HepG2 (cell line): Measurements from ENCODE around the gene UBE4A. TPM values are rescaled to one million over a fixed set of nuclear protein-coding genes. Genes with fewer than 3 reads are reported as not detected.
A peak's percentile ranks its signal among the peaks of the same experiment; 100 is the strongest.
"Not testable (repeated sequence)": the region's sequence is repeated elsewhere in the genome, so short reads cannot be mapped to it uniquely, and the experiment has no call there.

Source experiments
- ATAC-seq: fragments of 200-7000 bp; cut with Tn5 transposase; 3 replicates; pipeline ENCODE4 v1.9.1; 2020; ENCODE audit warnings: mild to moderate bottlenecking, moderate library complexity
- BruUV-seq: library from RNA; stranded (reverse); fragments of 400-500 nt; replicated peaks from 2 replicates; lab custom pipeline; 2021; lab: Mats Ljungman, UMichigan
- CTCF ChIA-PET: fragments of 300-600 bp; formaldehyde crosslinking; extraction: SDS; loops from one replicate; lab custom pipeline; 2021; ENCODE audit warnings: low total read pairs, inconsistent platforms, low intra/inter-chr PET ratio; lab: Yijun Ruan, JAX
- POLR2A ChIA-PET: fragments of 350-600 bp; sonication (Branson Sonifier 250); formaldehyde crosslinking; loops from one replicate; lab custom pipeline; 2020; ENCODE audit warnings: antibody characterized with exemption, inconsistent platforms; lab: Yijun Ruan, JAX
- DNase-seq: peaks from one replicate; pipeline ENCODE4 v3.0.0-alpha.2; 2015; ENCODE audit warnings: low spot score
- FAIRE-seq: peaks from 3 replicates; lab custom pipeline; 2011; peaks lifted over from hg19 to GRCh38; lab: Jason Lieb, UNC
- H2AFZ ChIP-seq: one replicate; pipeline ENCODE4 v1.6.1; 2011; ENCODE audit warnings: low read length, inconsistent platforms
- H3K27ac ChIP-seq: fragments of 300-600 bp; 3 replicates; pipeline ENCODE4 v1.8.0; 2011; ENCODE audit warnings: mixed run types, mild to moderate bottlenecking, mixed read lengths, low read length, inconsistent platforms; ENCODE audit not compliant: insufficient read depth; ENCODE audit errors: extremely low read length
- H3K27me3 ChIP-seq, 2 experiments: fragments of 200-600 bp in 1 of 2; 2 replicates in 1 of 2; 3 replicates in 1 of 2; pipeline versions ENCODE4 v1.6.0 to v1.8.0; 2011; ENCODE audit warnings: low read length in 2 of 2, mild to moderate bottlenecking in 2 of 2, moderate library complexity in 2 of 2, inconsistent platforms in 1 of 2; ENCODE audit not compliant: insufficient read depth in 2 of 2, control insufficient read depth in 1 of 2
- H3K36me3 ChIP-seq, 2 experiments: fragments of 200-600 bp in 1 of 2; replicated peaks in 1 of 2; 2 replicates in 1 of 2; 3 replicates in 1 of 2; pipeline versions ENCODE4 v1.5.1 to v1.8.0; 2011; ENCODE audit warnings: low read length in 2 of 2, inconsistent platforms in 1 of 2; ENCODE audit not compliant: insufficient read depth in 2 of 2, control insufficient read depth in 1 of 2
- H3K4me1 ChIP-seq: 2 replicates; pipeline ENCODE4 v1.5.1; 2012; ENCODE audit warnings: low read length, inconsistent platforms; ENCODE audit not compliant: insufficient read depth
- H3K4me2 ChIP-seq: 2 replicates; pipeline ENCODE4 v1.6.0; 2011; ENCODE audit warnings: low read depth, low read length, inconsistent platforms
- H3K4me3 ChIP-seq, 3 experiments: fragments of 200-600 bp in 1 of 3; sonication (generic), shearing (Covaris generic) in 1 of 3; replicated peaks in 1 of 3; 2 replicates each; pipeline ENCODE4 v1.5.1; 2011 to 2016; ENCODE audit warnings: low read length in 3 of 3, inconsistent platforms in 2 of 3, low read depth in 2 of 3, mild to moderate bottlenecking in 2 of 3, control low read depth in 1 of 3, mixed read lengths in 1 of 3; ENCODE audit not compliant: insufficient read depth in 1 of 3
- H3K79me2 ChIP-seq: one replicate; pipeline ENCODE4 v1.6.1; 2011; ENCODE audit warnings: low read length, inconsistent platforms; ENCODE audit not compliant: insufficient read depth
- H3K9ac ChIP-seq: 2 replicates; pipeline ENCODE4 v1.6.0; 2011; ENCODE audit warnings: mild to moderate bottlenecking, low read depth, low read length, inconsistent platforms; ENCODE audit not compliant: insufficient read depth
- H3K9me3 ChIP-seq: 2 replicates; pipeline ENCODE4 v1.5.1; 2012; ENCODE audit warnings: mild to moderate bottlenecking, low read length
- H4K20me1 ChIP-seq: 2 replicates; pipeline ENCODE4 v1.6.0; 2011; ENCODE audit warnings: inconsistent platforms, mild to moderate bottlenecking, low read length, moderate library complexity; ENCODE audit not compliant: insufficient read depth
- FOSL2 ChIP-seq: sonication (generic); formaldehyde crosslinking; IDR thresholded peaks from 2 replicates; pipeline ENCODE4 v1.4.0; 2020; ENCODE audit warnings: missing genetic modification reagents
- NFE2 ChIP-seq: sonication (generic); formaldehyde crosslinking; IDR thresholded peaks from 2 replicates; pipeline ENCODE4 v1.4.0; 2020; ENCODE audit warnings: missing genetic modification reagents
- WGBS: methylation state at CpG from one replicate; pipeline ENCODE4 v1.1.6; 2017; ENCODE audit warnings: low lambda C conversion rate; 5-methylcytosine and 5-hydroxymethylcytosine counted together
- in situ Hi-C: cut with HindIII; loops from 2 replicates; pipeline ENCODE4 v1.10.0; 2017; ENCODE audit warnings: low pct_unique_long_range_greater_than_20kb; ENCODE audit not compliant: extremely low pct_ligation_motif_present
- intact Hi-C: fragments of 100-400 bp; cut with micrococcal nuclease; formaldehyde crosslinking; loops from one replicate; pipeline ENCODE4 v1.10.0; 2022; ENCODE audit not compliant: unreplicated experiment
- polyA plus RNA-seq, 8 experiments: library from polyadenylated mRNA; depleted of rRNA in 3 of 8; stranded (reverse) in 7 of 8; unstranded in 1 of 8; fragments of >200 nt; fragmentation: Illumina TruSeq in 4 of 8; extraction: Trizol in 4 of 8; gene quantifications; 2 replicates each; pipeline versions ENCODE4 v1.2.1 to v1.2.3, GENCODE V29; 2011 to 2016; ENCODE audit warnings: low read depth in 4 of 8, missing spikeins in 1 of 8, mixed read lengths in 1 of 8; ENCODE audit not compliant: insufficient read depth in 1 of 8
- total RNA-seq, 5 experiments: library from RNA; depleted of rRNA; stranded (reverse); fragments of >200 nt; fragmentation: Illumina TruSeq; extraction: Trizol; gene quantifications; 2 replicates each; pipeline ENCODE4 v1.2.3, GENCODE V29; 2016; ENCODE audit warnings: low read depth in 1 of 5
- TF ChIP-seq, protein P1 (sequence below): sonication (generic); formaldehyde crosslinking; conservative IDR thresholded peaks from 2 replicates; pipeline ENCODE4 v1.4.0; 2020; ENCODE audit warnings: missing genetic modification reagents

Gene UBE4A
- total and polyA plus RNA-seq, 2 of the 13 experiments (the other 11 are each of a cell fraction or from before 2014, with no cell fraction given) = 15.1 to 32.7 TPM

DNA sequence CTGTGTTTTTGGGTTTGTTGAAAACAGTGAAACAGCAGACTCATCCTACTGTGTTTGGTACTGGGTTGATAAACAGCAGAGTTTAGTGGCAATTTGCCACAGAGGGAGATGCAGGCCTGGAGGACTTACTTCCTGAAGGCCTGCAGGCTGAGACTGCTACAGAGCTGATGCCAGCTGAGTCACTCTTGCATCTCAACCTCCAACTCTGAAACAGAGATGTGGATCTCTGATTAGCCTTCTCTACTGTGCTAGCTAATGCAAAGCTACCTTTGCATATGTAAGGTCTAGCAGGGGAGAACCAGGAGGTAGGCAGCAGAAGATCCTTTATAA is 56.3 kb downstream of the UBE4A start:
- DNase-seq (no peak), FAIRE-seq (no peak), ATAC-seq (no peak)
- POLR2A ChIA-PET = no interaction called here
- H4K20me1 ChIP-seq = no peaks in the 10 kb centered on the region
- BruUV-seq = no TSS peak
- no peak overlapping the region for H2AFZ ChIP-seq
- H3K9me3 ChIP-seq = no peaks in the 10 kb centered on the region
- no peaks in the 10 kb centered on the region for H3K27me3 ChIP-seq
- H3K4me2 ChIP-seq = no peak overlapping the region
- H3K79me2 ChIP-seq = no peaks in the 10 kb centered on the region
- TF ChIP-seq FOSL2 (0 out of 2 replicates have a peak, but pooled peaks have one; percentile 9), NFE2 (CRISPR knock-in tag) (no peak)
- in situ Hi-C loops = no loop called here
- peaks cover 17% of the 10 kb centered on the region for H3K4me1 ChIP-seq
- H3K4me3 ChIP-seq = no peak overlapping the region
- no peak overlapping the region for H3K27ac ChIP-seq
- H3K36me3 ChIP-seq = no peaks in the 10 kb centered on the region; a peak in 1 of 5 replicates
- no peak overlapping the region for H3K9ac ChIP-seq
- CTCF ChIA-PET = no interaction called here
- intact Hi-C loops = no loop called here

DNA sequence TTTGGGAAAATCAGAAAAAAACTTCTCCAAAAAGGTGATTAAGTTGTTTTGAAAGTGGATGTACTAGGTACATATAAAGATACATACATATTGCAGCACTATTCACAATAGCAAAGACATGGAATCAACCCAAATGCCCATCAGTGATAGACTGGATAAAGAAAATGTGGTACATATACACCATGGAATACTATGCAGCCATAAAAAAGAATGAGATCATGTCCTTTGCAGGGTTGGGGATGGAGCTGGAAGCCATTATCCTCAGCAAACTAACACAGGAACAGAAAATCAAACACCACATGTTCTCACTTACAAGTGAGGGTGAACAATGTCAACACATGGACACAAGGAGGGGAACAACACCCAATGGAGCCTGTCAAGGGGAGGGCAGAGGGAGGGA is 57.5 kb downstream of the UBE4A start:
- H3K9me3 ChIP-seq, H3K27me3 ChIP-seq, H3K79me2 ChIP-seq, BruUV-seq, POLR2A ChIA-PET, in situ Hi-C loops, H3K4me2 ChIP-seq, CTCF ChIA-PET, H3K4me3 ChIP-seq, H2AFZ ChIP-seq, ATAC-seq, H4K20me1 ChIP-seq, H3K36me3 ChIP-seq, H3K27ac ChIP-seq, H3K4me1 ChIP-seq, FAIRE-seq, DNase-seq, intact Hi-C loops, H3K9ac ChIP-seq: not testable (repeated sequence)

DNA sequence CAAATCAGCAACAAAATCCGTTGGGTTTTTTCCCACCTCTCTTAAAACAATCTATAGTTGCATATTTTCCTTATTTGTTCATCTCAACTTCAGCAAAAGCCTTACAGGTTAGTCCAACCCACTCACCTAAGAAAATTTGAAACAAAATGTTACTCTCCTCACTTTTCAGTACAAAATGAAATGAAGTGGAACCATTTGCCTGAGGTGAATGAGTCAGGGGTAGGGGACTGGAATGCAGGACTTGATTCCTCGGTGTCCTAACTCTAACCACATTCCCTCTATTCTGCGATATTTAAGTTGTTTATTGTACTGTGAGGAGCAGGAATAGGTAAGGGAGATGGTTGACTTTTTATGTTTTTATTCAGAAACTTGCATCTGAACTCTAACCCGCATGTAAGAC is 58.4 kb downstream of the UBE4A start:
- in situ Hi-C loops = no loop called here
- no TSS peak for BruUV-seq
- intact Hi-C loops = no loop called here
- CTCF ChIA-PET = no interaction called here
- Histone ChIP-seq H3K9me3 (no peaks in the 10 kb centered on the region), H3K36me3 (no peaks in the 10 kb centered on the region; a peak in 1 of 5 replicates), H3K4me3 (no peak overlapping the region), H2AFZ (no peak overlapping the region), H3K79me2 (no peaks in the 10 kb centered on the region), H3K4me2 (no peak overlapping the region), H3K27me3 (no peaks in the 10 kb centered on the region), H3K4me1 (peaks cover 7% of the 10 kb centered on the region), H4K20me1 (no peaks in the 10 kb centered on the region), H3K27ac (no peak overlapping the region), H3K9ac (no peak overlapping the region)
- ATAC-seq (no peak), DNase-seq (no peak), FAIRE-seq (no peak)
- POLR2A ChIA-PET = no interaction called here
- 74% methylated on average over 4 of the region's 4 CpGs for WGBS
- TF ChIP-seq, protein P1, sequence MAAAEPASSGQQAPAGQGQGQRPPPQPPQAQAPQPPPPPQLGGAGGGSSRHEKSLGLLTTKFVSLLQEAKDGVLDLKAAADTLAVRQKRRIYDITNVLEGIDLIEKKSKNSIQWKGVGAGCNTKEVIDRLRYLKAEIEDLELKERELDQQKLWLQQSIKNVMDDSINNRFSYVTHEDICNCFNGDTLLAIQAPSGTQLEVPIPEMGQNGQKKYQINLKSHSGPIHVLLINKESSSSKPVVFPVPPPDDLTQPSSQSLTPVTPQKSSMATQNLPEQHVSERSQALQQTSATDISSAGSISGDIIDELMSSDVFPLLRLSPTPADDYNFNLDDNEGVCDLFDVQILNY (CRISPR knock-in tag) = no peak
